Raji (cell line): ENCODE results near the gene NOS3.

ENCODE experiments used
- POLR2A ChIP-seq: IDR thresholded peaks from 2 replicates; pipeline ENCODE4 v1.6.1; 2011; ENCODE audit warnings: low read depth, low read length, control low read depth; ENCODE audit not compliant: insufficient read depth

The NOS3 gene

DNA sequence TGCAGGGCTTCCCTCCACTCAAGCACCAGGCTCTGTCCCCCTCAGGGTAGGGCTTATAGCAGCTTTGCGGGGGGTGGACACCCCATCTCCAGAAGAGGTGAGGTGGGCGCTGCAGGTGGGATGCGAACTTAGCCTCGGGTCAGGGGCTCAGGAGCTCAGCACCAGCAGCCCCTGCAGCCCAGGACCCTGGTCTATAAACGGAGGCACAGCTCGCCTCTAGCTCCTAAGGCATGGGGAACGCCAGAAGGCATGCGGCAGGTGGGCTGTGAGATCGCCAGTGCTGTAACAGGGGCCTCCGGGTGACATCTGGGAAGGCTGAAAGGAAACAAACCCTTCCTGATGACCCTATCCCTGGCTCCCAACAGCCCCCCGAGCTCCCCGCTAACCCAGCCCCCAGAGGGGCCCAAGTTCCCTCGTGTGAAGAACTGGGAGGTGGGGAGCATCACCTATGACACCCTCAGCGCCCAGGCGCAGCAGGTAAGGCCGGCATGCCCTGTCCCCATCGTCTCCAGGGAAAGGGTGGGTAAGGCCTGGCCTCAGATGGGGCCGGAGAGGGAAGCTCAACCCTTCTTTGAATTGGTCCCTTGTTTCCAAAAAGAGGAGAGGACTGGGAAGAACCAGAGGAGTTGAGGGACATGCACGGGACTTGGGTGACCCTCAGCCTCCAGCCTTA is 4.2 kb downstream of the NOS3 start:
- TF ChIP-seq POLR2A, result no peak

DNA sequence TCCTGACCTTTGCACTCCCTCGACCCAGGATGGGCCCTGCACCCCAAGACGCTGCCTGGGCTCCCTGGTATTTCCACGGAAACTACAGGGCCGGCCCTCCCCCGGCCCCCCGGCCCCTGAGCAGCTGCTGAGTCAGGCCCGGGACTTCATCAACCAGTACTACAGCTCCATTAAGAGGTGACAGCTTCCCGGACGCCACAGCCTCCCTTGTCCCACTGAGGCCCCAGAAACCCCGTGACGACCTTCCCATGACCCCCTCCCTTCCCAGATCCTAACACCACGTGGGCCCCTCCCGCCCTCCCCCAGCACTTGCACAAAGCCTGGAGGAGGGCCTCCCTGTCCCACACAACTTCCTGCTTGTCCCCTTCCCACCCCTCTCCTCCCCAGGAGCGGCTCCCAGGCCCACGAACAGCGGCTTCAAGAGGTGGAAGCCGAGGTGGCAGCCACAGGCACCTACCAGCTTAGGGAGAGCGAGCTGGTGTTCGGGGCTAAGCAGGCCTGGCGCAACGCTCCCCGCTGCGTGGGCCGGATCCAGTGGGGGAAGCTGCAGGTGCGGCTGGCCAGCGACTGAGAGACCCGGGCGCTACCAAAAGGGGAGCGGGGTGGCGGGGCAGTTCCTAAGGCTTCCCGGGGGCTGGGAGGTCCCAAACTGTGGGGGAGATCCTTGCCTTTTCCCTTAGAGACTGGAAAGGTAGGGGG is 5.7 kb downstream of the NOS3 start:
- TF ChIP-seq POLR2A, result no peak

DNA sequence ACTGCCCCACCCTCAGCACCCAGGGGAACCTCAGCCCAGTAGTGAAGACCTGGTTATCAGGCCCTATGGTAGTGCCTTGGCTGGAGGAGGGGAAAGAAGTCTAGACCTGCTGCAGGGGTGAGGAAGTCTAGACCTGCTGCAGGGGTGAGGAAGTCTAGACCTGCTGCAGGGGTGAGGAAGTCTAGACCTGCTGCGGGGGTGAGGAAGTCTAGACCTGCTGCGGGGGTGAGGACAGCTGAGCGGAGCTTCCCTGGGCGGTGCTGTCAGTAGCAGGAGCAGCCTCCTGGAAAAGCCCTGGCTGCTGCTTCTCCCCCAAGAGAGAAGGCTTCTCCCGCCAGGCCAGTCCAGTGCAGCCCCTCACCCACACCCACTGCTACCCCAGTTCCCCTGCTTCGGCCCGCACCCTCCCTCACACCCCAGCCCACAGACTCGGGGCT is 6.3 kb downstream of the NOS3 start:
- TF ChIP-seq POLR2A, result no peak

DNA sequence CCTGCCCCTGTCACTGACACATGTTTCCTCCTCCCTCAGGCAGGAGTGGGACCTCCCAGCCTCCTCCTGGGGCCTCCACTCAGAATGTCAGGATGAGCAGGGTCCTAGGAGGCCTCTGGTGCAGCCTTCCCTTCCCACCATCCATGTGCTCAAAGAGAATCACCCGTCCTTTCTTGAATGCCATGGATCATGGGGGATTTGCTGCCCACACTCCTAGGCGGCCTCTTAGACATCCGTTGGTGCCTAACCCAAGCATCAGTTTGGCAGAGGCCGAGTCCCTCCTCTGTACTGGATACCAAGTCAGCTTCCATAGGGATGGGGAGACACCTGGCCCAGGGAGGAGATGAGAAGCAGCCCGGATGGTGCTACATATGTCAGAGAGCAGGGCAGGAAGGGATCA is 7.0 kb downstream of the NOS3 start:
- no peak for TF ChIP-seq POLR2A

DNA sequence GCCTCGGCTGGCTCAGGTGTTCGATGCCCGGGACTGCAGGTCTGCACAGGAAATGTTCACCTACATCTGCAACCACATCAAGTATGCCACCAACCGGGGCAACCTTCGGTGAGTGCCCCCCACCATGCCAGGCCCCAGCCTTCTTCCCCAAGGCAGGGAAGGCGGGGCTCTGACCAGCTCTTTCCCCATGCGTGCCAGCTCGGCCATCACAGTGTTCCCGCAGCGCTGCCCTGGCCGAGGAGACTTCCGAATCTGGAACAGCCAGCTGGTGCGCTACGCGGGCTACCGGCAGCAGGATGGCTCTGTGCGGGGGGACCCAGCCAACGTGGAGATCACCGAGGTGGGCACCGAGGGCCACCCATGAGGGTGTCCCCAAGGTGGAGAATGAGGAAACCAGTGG is 7.5 kb downstream of the NOS3 start:
- TF ChIP-seq POLR2A, result no peak

DNA sequence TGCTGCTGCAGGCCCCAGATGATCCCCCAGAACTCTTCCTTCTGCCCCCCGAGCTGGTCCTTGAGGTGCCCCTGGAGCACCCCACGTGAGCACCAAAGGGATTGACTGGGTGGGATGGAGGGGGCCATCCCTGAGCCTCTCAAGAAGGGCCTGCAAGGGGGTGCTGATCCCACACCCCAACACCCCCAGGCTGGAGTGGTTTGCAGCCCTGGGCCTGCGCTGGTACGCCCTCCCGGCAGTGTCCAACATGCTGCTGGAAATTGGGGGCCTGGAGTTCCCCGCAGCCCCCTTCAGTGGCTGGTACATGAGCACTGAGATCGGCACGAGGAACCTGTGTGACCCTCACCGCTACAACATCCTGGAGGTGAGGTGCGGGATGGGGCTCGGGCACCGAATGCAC is 8.2 kb downstream of the NOS3 start:
- TF ChIP-seq POLR2A, result no peak

DNA sequence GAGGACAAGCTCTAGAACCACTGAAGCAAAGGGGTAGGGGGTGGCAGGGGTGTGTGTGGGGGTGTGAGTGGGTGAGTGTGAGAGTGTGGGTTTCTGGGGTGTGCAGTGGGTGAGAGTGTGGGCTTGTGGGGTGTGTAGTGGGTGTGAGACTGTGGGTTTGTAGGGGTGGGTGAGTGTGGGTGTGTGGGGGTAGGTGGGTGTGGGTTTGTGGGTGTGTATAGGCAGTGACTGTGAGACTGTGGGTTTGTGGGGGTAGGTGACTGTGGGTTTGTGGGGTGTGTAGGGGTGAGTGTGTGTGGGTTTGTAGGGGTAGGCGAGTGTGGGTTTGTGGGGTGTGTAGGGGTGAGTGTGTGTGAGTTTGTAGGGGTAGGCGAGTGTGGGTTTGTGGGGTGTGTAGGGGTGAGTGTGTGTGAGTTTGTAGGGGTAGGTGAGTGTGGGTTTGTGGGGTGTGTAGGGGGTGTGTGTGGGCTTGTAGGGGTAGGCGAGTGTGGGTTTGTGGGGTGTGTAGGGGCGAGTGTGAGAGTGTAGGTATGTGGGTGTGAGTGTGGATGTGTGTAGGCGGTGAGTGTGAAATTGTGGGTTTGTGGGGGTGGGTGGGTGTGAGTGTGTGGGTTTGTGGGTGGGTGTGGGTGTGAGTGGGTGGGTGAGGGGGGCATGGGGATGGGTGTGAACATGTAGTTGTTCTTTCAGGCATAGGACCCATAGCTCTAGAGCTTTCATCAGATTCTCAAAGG is 8.8 kb downstream of the NOS3 start:
- no peak for TF ChIP-seq POLR2A

DNA sequence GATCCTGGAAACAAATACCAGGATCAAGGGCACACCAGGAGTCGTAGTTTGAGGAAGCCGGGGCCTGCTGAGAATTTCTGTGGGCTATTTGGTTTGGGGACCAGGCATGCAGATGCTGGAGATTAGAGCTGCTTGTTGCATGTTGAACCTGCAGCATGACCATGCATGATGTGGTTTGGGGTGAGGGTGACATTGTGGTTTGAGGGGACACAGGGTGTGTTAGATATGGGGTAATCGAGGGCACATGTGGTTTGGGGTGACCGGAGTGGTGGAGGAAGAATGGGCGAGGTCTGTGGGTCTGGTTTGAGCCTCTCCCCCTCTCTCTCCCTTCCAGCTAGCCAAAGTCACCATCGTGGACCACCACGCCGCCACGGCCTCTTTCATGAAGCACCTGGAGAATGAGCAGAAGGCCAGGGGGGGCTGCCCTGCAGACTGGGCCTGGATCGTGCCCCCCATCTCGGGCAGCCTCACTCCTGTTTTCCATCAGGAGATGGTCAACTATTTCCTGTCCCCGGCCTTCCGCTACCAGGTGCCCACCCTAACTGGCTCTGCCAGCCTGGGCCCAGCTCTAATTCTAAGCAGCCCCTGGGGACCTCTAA is 10.2 kb downstream of the NOS3 start:
- no peak for TF ChIP-seq POLR2A

DNA sequence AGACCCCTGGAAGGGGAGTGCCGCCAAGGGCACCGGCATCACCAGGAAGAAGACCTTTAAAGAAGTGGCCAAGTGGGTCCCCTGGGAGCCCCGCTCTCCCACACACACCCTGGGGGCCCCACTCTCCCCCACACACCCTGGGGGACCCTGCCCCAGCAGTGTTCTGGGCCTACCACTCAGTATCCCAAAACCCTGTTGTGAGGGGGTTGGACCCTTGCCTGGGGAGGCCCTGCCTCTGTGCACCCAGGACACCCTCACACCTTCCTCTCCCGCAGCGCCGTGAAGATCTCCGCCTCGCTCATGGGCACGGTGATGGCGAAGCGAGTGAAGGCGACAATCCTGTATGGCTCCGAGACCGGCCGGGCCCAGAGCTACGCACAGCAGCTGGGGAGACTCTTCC is 10.7 kb downstream of the NOS3 start:
- no peak for TF ChIP-seq POLR2A

DNA sequence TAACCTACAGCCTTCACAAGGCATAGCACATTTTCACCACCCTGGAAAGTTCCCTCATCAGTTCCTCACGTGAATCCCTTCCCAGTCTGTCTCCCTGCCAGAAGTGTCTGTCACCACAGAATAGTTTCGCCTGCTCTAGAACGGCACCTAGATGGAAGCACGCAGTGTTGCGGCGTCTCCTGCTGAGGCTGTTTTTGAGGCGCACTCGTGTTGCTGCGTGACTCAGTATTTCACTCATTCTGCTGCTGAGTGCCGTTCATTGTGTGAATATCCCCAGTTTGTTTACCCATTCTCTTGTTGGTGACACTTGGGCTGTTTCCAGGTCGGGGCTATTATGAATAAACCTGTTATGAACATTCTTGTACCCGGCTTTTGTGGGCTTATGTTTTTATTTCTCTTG is 12.8 kb downstream of the NOS3 start:
- no peak for TF ChIP-seq POLR2A

DNA sequence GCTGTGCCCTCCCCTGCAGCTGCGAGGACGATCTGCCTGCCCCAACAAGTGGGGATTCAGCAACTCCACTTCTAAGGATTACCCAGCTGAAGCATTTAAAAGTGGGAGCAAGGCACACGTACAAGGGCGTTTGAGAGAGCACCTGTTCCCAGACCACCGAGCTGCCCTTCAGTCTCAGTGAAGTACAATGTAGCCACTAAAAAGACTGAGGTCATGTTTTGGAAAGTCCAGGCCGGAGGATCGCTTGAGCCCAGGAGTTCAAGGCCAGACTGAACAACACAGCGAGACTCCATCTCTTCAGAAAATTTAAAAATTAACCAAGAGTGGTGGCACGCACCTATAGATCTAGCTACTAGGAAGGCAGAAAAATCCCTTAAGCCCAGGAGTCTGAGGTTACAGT is 14.7 kb downstream of the NOS3 start:
- no peak for TF ChIP-seq POLR2A

DNA sequence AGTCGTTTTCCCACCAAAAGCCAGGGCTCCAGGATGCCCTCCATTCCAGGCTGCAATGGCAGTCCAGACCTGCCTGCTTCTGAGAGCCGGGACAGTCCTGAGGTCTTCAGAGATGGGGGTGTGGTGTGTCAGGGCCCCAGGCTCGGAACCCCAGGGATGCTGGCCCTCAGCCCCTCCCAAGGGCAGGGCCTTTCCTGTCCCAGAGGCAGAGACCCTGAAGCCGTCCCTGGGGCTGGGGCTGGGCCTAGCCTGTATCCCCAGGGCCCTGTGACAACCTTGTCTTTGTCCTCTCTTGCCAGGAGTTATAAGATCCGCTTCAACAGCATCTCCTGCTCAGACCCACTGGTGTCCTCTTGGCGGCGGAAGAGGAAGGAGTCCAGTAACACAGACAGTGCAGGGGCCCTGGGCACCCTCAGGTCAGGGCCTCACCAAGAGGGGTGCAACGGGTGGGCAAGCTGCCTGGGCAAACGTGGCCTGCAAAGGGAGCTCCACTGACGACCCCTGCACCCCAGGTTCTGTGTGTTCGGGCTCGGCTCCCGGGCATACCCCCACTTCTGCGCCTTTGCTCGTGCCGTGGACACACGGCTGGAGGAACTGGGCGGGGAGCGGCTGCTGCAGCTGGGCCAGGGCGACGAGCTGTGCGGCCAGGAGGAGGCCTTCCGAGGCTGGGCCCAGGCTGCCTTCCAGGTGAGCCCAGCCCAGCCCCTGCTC is 15.9 kb downstream of the NOS3 start:
- TF ChIP-seq POLR2A, result no peak

DNA sequence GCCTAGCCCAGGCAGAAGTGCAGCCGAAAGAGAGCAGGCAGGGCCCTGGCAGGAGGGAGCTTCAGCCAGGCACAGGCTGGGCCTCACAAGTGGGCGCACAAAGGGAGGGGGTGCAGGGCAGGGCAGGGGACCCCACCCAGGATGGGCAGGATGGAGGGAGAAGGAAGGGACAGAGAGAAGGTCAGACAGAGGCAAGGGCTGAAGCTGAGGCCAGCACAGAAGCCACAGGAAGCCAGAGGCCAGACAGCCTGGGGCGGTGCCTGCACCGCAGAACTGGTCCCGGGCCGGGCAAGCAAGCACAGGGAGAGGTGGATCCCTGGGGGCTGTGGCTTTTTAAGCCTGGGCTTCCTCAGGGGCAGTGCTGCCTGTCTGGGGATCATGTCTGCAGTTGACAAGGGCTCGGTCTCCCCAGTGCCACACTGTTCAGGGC is 16.7 kb downstream of the NOS3 start:
- no peak for TF ChIP-seq POLR2A

DNA sequence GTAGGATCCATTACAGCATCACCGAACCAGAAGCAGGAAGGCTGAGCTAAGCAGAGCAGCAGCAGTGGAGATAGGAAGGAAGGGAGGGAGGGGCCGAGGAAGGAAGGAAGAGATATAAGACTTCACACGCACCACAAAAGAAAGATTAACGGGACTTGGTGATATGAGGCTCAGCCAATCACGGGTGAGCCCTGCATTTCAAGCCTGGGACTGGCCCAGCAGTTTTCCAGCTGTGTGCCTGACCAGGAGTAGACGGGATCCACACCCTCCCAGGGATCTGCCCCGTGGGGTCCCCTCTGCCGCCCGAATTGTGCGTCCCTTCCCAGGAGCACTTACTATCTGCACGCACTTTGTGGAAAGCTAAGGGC is 17.3 kb downstream of the NOS3 start:
- TF ChIP-seq POLR2A, result no peak

DNA sequence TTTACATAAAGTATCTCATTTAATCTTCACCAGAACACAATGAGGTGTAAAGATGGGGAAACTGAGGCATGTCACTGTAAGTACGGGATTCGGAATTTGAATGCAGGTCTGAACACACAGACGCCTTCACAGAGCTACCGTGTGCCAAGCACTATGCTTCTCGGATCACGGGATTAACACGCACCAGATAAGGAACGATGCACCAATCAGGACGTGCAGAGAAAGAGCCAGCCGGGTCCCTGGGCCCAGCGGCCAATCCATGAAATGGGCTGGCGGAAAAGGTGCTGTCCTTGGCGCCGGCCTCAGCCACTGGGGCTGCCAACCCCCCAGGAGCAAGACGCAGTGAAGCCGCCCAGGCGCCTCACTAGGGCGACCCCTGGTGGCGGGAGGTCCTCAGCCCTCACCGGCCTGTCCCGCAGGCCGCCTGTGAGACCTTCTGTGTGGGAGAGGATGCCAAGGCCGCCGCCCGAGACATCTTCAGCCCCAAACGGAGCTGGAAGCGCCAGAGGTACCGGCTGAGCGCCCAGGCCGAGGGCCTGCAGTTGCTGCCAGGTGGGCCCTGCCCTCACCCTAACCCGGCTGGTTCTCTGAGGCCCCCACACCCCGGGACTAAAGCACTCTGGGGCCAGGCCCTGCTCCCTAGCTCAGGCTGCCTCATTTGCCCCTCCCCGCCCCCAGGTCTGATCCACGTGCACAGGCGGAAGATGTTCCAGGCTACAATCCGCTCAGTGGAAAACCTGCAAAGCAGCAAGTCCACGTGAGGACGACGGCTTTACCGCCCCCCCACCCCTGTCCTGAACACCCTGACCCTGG is 17.9 kb downstream of the NOS3 start:
- peak; percentile 73; the same call in 1 of the 2 replicates for TF ChIP-seq POLR2A
